IMR-90 (cell line): ENCODE measurements around the gene CELSR2. TPM values are rescaled to one million over a fixed set of nuclear protein-coding genes. Genes with fewer than 3 reads are reported as not detected.
A peak's percentile ranks its signal among the peaks of the same experiment; 100 is the strongest.

Source experiments
- ATAC-seq: fragments of 200-7000 bp; cut with Tn5 transposase; 2 replicates; pipeline ENCODE4 v1.9.1; 2020; ENCODE audit warnings: low read depth, mild to moderate bottlenecking, moderate library complexity
- BruUV-seq: library from RNA; stranded (reverse); fragments of 400-500 nt; replicated peaks from 2 replicates; lab custom pipeline; 2021; lab: Mats Ljungman, UMichigan
- CTCF ChIA-PET: fragments of 300-600 bp; formaldehyde crosslinking; extraction: SDS; loops from one replicate; lab custom pipeline; 2021; ENCODE audit warnings: antibody characterized with exemption; lab: Yijun Ruan, JAX
- POLR2A ChIA-PET: fragments of 300-600 bp; sonication (Branson Sonifier 250); formaldehyde crosslinking; loops from one replicate; lab custom pipeline; 2022; ENCODE audit warnings: antibody characterized with exemption; ENCODE audit not compliant: unreplicated experiment; lab: Charles Lee
- DNase-seq: peaks from one replicate; pipeline ENCODE4 v3.0.0; 2013
- H2AFZ ChIP-seq: replicated peaks from 2 replicates; pipeline ENCODE3; 2013; ENCODE audit warnings: low read length, mild to moderate bottlenecking; ENCODE audit not compliant: poor library complexity
- H2AK5ac ChIP-seq: 2 replicates; pipeline ENCODE4 v1.6.1; 2013; ENCODE audit warnings: low read depth, low read length, inconsistent platforms
- H2AK9ac ChIP-seq: replicated peaks from 2 replicates; pipeline ENCODE3; 2013; ENCODE audit warnings: mild to moderate bottlenecking, low read depth, low read length, moderate library complexity; ENCODE audit not compliant: poor library complexity
- H2BK120ac ChIP-seq: 2 replicates; pipeline ENCODE4 v1.6.1; 2013; ENCODE audit warnings: low read depth, low read length, inconsistent platforms
- H2BK15ac ChIP-seq: 3 replicates; pipeline ENCODE4 v1.6.1; 2013; ENCODE audit warnings: low read depth, low read length, inconsistent platforms
- H2BK20ac ChIP-seq: 2 replicates; pipeline ENCODE4 v1.6.1; 2013; ENCODE audit warnings: low read depth, mild to moderate bottlenecking, inconsistent platforms, low read length, moderate library complexity
- H2BK5ac ChIP-seq: 2 replicates; pipeline ENCODE4 v1.6.1; 2013; ENCODE audit warnings: mild to moderate bottlenecking, low read depth, low read length, inconsistent platforms; ENCODE audit not compliant: poor library complexity, severe bottlenecking
- H3K14ac ChIP-seq: replicated peaks from 2 replicates; pipeline ENCODE4 v1.6.1; 2013; ENCODE audit warnings: low read depth, low read length, inconsistent platforms
- H3K18ac ChIP-seq: 2 replicates; pipeline ENCODE4 v1.6.1; 2013; ENCODE audit warnings: low read depth, low read length, control low read depth
- H3K23ac ChIP-seq: 2 replicates; pipeline ENCODE4 v1.6.1; 2013; ENCODE audit warnings: low read depth, low read length, inconsistent platforms
- H3K27ac ChIP-seq: 2 replicates; pipeline ENCODE4 v1.5.1; 2013; ENCODE audit warnings: mild to moderate bottlenecking, control low read depth, low read length; ENCODE audit not compliant: insufficient read depth
- H3K27me3 ChIP-seq: 2 replicates; pipeline ENCODE4 v1.6.1; 2013; ENCODE audit warnings: low read length; ENCODE audit not compliant: control insufficient read depth, insufficient read depth
- H3K36me3 ChIP-seq: 2 replicates; pipeline ENCODE4 v1.6.1; 2013; ENCODE audit warnings: low read length, mixed read lengths; ENCODE audit not compliant: control insufficient read depth, insufficient read depth
- H3K4ac ChIP-seq: 2 replicates; pipeline ENCODE4 v1.6.1; 2013; ENCODE audit warnings: low read depth, low read length, inconsistent platforms
- H3K4me1 ChIP-seq: 2 replicates; pipeline ENCODE4 v1.6.1; 2013; ENCODE audit warnings: low read length, mixed read lengths; ENCODE audit not compliant: control insufficient read depth, insufficient read depth
- H3K4me2 ChIP-seq: 2 replicates; pipeline ENCODE4 v1.6.1; 2013; ENCODE audit warnings: low read depth, mild to moderate bottlenecking, control low read depth, low read length, moderate library complexity
- H3K4me3 ChIP-seq: 2 replicates; pipeline ENCODE4 v1.5.1; 2013; ENCODE audit warnings: low read depth, mild to moderate bottlenecking, control low read depth, low read length, moderate library complexity; ENCODE audit not compliant: insufficient read depth
- H3K56ac ChIP-seq: 2 replicates; pipeline ENCODE4 v1.6.1; 2013; ENCODE audit warnings: low read length, inconsistent platforms; ENCODE audit not compliant: insufficient read depth; ENCODE audit errors: extremely low read depth
- H3K79me1 ChIP-seq, 2 experiments: 2 replicates each; pipeline ENCODE4 v1.6.1; 2013; ENCODE audit warnings: low read length in 2 of 2, inconsistent platforms in 1 of 2, low read depth in 1 of 2
- H3K9ac ChIP-seq: 2 replicates; pipeline ENCODE4 v1.6.1; 2013; ENCODE audit warnings: low read depth, low read length, control low read depth
- H3K9me1 ChIP-seq: 2 replicates; pipeline ENCODE4 v1.6.1; 2013; ENCODE audit warnings: low read length, inconsistent platforms; ENCODE audit not compliant: insufficient read depth
- H3K9me3 ChIP-seq: 2 replicates; pipeline ENCODE4 v1.6.1; 2013; ENCODE audit warnings: low read length; ENCODE audit not compliant: control insufficient read depth, insufficient read depth
- H4K20me1 ChIP-seq: 2 replicates; pipeline ENCODE4 v1.6.1; 2013; ENCODE audit warnings: low read length, inconsistent platforms; ENCODE audit not compliant: insufficient read depth
- H4K5ac ChIP-seq: 2 replicates; pipeline ENCODE4 v1.6.1; 2013; ENCODE audit warnings: mild to moderate bottlenecking, low read depth, low read length, control low read depth
- H4K8ac ChIP-seq, 2 experiments: 2 replicates each; pipeline ENCODE4 v1.6.1; 2013; ENCODE audit warnings: low read depth in 2 of 2, low read length in 2 of 2, control low read depth in 1 of 2, inconsistent platforms in 1 of 2
- H4K91ac ChIP-seq: 2 replicates; pipeline ENCODE4 v1.6.1; 2013; ENCODE audit warnings: low read depth, low read length, inconsistent platforms; ENCODE audit not compliant: insufficient read depth
- BHLHE40 ChIP-seq: fragments of 150-350 bp; IDR thresholded peaks from 2 replicates; pipeline ENCODE4 v1.6.1; 2016; ENCODE audit warnings: mild to moderate bottlenecking, low read depth, low read length
- CHD1 ChIP-seq: IDR thresholded peaks from 2 replicates; pipeline ENCODE4 v1.6.1; 2012; ENCODE audit warnings: low read depth, low read length, improper control_type of control experiment
- MAFK ChIP-seq: IDR thresholded peaks from 2 replicates; pipeline ENCODE4 v1.6.1; 2012; ENCODE audit warnings: low read depth, low read length, improper control_type of control experiment
- MAZ ChIP-seq: IDR thresholded peaks from 2 replicates; pipeline ENCODE4 v1.6.1; 2012; ENCODE audit warnings: low read depth, mild to moderate bottlenecking, low read length, improper control_type of control experiment, moderate library complexity, borderline replicate concordance
- MXI1 ChIP-seq: IDR thresholded peaks from 2 replicates; pipeline ENCODE4 v1.6.1; 2012; ENCODE audit warnings: low read depth, mild to moderate bottlenecking, low read length, moderate library complexity, borderline replicate concordance
- NFE2L2 ChIP-seq: fragments of 150-350 bp; IDR thresholded peaks from 2 replicates; pipeline ENCODE4 v1.6.1; 2016; ENCODE audit warnings: low read depth, mild to moderate bottlenecking, low read length
- POLR2A ChIP-seq: IDR thresholded peaks from 2 replicates; pipeline ENCODE4 v1.6.1; 2012; ENCODE audit warnings: mild to moderate bottlenecking, low read depth, low read length
- RAD21 ChIP-seq: IDR thresholded peaks from 2 replicates; pipeline ENCODE4 v1.6.1; 2012; ENCODE audit warnings: low read length, improper control_type of control experiment
- RCOR1 ChIP-seq: IDR thresholded peaks from 2 replicates; pipeline ENCODE4 v1.6.1; 2012; ENCODE audit warnings: mild to moderate bottlenecking, low read length, improper control_type of control experiment; ENCODE audit not compliant: insufficient replicate concordance
- RFX5 ChIP-seq: IDR thresholded peaks from 2 replicates; pipeline ENCODE4 v1.8.0; 2012; ENCODE audit warnings: low read depth, mild to moderate bottlenecking, low read length, moderate library complexity
- SMC3 ChIP-seq: fragments of 150-350 bp; IDR thresholded peaks from 2 replicates; pipeline ENCODE4 v1.6.1; 2016; ENCODE audit warnings: low read depth, mild to moderate bottlenecking, antibody characterized with exemption, low read length, moderate library complexity
- WGBS, 2 experiments: methylation state at CpG; one replicate each; pipeline versions ENCODE4 v1.1.5 to v1.1.7; 2013; ENCODE audit warnings: missing lambda C conversion rate in 2 of 2; ENCODE audit not compliant: insufficient read length in 1 of 2; ENCODE audit errors: extremely low coverage in 2 of 2; 5-methylcytosine and 5-hydroxymethylcytosine counted together
- dilution Hi-C: fragments of 300-500 bp; cut with HindIII; formaldehyde crosslinking; loops from one replicate; pipeline ENCODE4 v1.14.3; 2018; ENCODE audit warnings: low sequenced_read_pairs; ENCODE audit not compliant: unreplicated experiment
- in situ Hi-C: fragments of 300-500 bp; cut with MboI; formaldehyde crosslinking; loops from 3 replicates; pipeline ENCODE4 v1.14.3; 2019; ENCODE audit warnings: low sequenced_read_pairs, inconsistent platforms, mixed read lengths
- intact Hi-C: fragments of 100-400 bp; cut with micrococcal nuclease; formaldehyde crosslinking; loops from 2 replicates; pipeline ENCODE4 v1.10.0; 2022
- polyA plus RNA-seq, 3 experiments: library from polyadenylated mRNA; depleted of rRNA; stranded (reverse); fragments of >200 nt; gene quantifications; 2 replicates each; pipeline ENCODE4 v1.2.3, GENCODE V29; 2012; ENCODE audit warnings: low replicate concordance in 1 of 3
- total RNA-seq: library from RNA; depleted of rRNA; stranded (reverse); fragments of >200 nt; gene quantifications from 2 replicates; pipeline ENCODE4 v1.2.3, GENCODE V29; 2012
- TF ChIP-seq, protein P1 (sequence below): fragments of 150-350 bp; IDR thresholded peaks from 2 replicates; pipeline ENCODE4 v1.6.1; 2017; ENCODE audit warnings: mild to moderate bottlenecking, antibody characterized with exemption, low read length, low read depth
- TF ChIP-seq, protein P2 (sequence below): fragments of 150-350 bp; IDR thresholded peaks from 2 replicates; pipeline ENCODE4 v1.6.1; 2016; ENCODE audit warnings: low read depth, mild to moderate bottlenecking, low read length, moderate library complexity, borderline replicate concordance
- TF ChIP-seq, protein P3 (sequence below): conservative IDR thresholded peaks from 2 replicates; pipeline ENCODE4 v1.5.1; 2012; ENCODE audit warnings: mild to moderate bottlenecking, low read depth, low read length, improper control_type of control experiment

The CELSR2 gene
- total and polyA plus RNA-seq, 2 of the 4 experiments (the other 2 are of a cell fraction): 1.3 to 5.3 TPM

DNA sequence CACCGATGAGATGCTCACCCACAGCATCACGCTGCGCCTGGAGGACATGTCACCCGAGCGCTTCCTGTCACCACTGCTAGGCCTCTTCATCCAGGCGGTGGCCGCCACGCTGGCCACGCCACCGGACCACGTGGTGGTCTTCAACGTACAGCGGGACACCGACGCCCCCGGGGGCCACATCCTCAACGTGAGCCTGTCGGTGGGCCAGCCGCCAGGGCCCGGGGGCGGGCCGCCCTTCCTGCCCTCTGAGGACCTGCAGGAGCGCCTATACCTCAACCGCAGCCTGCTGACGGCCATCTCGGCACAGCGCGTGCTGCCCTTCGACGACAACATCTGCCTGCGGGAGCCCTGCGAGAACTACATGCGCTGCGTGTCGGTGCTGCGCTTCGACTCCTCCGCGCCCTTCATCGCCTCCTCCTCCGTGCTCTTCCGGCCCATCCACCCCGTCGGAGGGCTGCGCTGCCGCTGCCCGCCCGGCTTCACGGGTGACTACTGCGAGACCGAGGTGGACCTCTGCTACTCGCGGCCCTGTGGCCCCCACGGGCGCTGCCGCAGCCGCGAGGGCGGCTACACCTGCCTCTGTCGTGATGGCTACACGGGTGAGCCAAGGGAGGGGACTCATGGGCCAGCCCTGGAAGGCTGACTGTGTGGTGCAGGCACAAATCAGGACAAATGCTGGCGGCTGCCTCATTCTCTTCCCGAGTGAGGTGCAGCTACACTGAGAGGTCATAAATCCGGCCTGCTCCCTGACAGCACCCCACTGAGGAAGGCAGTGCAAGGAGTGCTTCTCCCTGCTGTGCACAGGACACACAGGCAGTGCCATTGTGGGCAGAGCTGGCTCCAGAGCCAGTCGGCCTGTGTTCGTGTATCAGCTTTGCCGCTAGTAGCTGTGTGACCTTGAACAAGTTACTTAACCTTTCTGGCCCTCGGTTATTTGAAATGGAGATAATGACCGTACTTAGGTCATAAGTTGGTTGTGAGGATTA lies 9.4 kb downstream of the CELSR2 start:
- ATAC-seq (no peak), DNase-seq (no peak)
- no peak overlapping the region for H3K9ac ChIP-seq
- no peak overlapping the region for H4K91ac ChIP-seq
- no peak overlapping the region for H2AK5ac ChIP-seq
- H3K18ac ChIP-seq: no peak overlapping the region
- no peaks in the 10 kb centered on the region for H3K27me3 ChIP-seq
- H3K4me3 ChIP-seq: no peak overlapping the region
- H3K79me1 ChIP-seq: 0 out of 4 replicates have a peak, but pooled peaks cover 0 to 8% of the 10 kb centered on the region in 2 experiments
- H3K14ac ChIP-seq: no peak overlapping the region
- H3K4ac ChIP-seq: no peak overlapping the region
- no peak overlapping the region for H2BK120ac ChIP-seq
- H3K27ac ChIP-seq: no peak overlapping the region
- H3K9me3 ChIP-seq: no peaks in the 10 kb centered on the region
- intact Hi-C loops (no loop called here), in situ Hi-C loops (no loop called here), dilution Hi-C loops (no loop called here)
- H3K56ac ChIP-seq: no peak overlapping the region
- no peak overlapping the region for H4K5ac ChIP-seq
- no TSS peak for BruUV-seq
- no peak overlapping the region for H2BK5ac ChIP-seq
- no peaks in the 10 kb centered on the region for H3K36me3 ChIP-seq
- no peak overlapping the region for H2AK9ac ChIP-seq
- WGBS, 2 experiments: 94% methylated on average over 45 of the region's 69 CpGs; no CpG with 5 or more reads in 1 of the 2 experiments
- no peak overlapping the region for H3K4me2 ChIP-seq
- H3K9me1 ChIP-seq: no peaks in the 10 kb centered on the region; the same call in 1 of the 2 replicates
- ChIA-PET POLR2A (no interaction called here), CTCF (no interaction called here)
- no peak overlapping the region for H2BK20ac ChIP-seq
- no peaks in the 10 kb centered on the region for H4K20me1 ChIP-seq
- no peak overlapping the region for H4K8ac ChIP-seq
- H3K23ac ChIP-seq: no peak overlapping the region
- H2AFZ ChIP-seq: peak overlapping the region; percentile 60
- H3K4me1 ChIP-seq: peaks cover 11% of the 10 kb centered on the region
- H2BK15ac ChIP-seq: no peak overlapping the region
- TF ChIP-seq, protein P1, sequence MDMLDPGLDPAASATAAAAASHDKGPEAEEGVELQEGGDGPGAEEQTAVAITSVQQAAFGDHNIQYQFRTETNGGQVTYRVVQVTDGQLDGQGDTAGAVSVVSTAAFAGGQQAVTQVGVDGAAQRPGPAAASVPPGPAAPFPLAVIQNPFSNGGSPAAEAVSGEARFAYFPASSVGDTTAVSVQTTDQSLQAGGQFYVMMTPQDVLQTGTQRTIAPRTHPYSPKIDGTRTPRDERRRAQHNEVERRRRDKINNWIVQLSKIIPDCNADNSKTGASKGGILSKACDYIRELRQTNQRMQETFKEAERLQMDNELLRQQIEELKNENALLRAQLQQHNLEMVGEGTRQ: no peak
- no peak for TF ChIP-seq NFE2L2
- no peak for TF ChIP-seq RCOR1
- TF ChIP-seq, protein P2, sequence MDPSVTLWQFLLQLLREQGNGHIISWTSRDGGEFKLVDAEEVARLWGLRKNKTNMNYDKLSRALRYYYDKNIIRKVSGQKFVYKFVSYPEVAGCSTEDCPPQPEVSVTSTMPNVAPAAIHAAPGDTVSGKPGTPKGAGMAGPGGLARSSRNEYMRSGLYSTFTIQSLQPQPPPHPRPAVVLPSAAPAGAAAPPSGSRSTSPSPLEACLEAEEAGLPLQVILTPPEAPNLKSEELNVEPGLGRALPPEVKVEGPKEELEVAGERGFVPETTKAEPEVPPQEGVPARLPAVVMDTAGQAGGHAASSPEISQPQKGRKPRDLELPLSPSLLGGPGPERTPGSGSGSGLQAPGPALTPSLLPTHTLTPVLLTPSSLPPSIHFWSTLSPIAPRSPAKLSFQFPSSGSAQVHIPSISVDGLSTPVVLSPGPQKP: no peak
- TF ChIP-seq BHLHE40: no peak
- no peak for TF ChIP-seq RAD21
- no peak for TF ChIP-seq CHD1
- TF ChIP-seq SMC3: no peak
- TF ChIP-seq, protein P3, sequence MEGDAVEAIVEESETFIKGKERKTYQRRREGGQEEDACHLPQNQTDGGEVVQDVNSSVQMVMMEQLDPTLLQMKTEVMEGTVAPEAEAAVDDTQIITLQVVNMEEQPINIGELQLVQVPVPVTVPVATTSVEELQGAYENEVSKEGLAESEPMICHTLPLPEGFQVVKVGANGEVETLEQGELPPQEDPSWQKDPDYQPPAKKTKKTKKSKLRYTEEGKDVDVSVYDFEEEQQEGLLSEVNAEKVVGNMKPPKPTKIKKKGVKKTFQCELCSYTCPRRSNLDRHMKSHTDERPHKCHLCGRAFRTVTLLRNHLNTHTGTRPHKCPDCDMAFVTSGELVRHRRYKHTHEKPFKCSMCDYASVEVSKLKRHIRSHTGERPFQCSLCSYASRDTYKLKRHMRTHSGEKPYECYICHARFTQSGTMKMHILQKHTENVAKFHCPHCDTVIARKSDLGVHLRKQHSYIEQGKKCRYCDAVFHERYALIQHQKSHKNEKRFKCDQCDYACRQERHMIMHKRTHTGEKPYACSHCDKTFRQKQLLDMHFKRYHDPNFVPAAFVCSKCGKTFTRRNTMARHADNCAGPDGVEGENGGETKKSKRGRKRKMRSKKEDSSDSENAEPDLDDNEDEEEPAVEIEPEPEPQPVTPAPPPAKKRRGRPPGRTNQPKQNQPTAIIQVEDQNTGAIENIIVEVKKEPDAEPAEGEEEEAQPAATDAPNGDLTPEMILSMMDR: no peak
- TF ChIP-seq MAZ: no peak
- no peak for TF ChIP-seq MXI1
- no peak for TF ChIP-seq RFX5
- no peak for TF ChIP-seq MAFK
- no peak for TF ChIP-seq POLR2A
